HG02943 (cell line): ENCODE results near the gene PXDN.
"Not testable (repeated sequence)": the region's sequence is repeated elsewhere in the genome, so short reads cannot be mapped to it uniquely, and the experiment has no call there.

Experiments used
- ATAC-seq: cut with Tn5 transposase; IDR thresholded peaks from one replicate; pipeline ENCODE4 v1.9.1; 2021; ENCODE audit warnings: mild to moderate bottlenecking, low read depth, moderate library complexity; ENCODE audit not compliant: unreplicated experiment

The PXDN gene

DNA sequence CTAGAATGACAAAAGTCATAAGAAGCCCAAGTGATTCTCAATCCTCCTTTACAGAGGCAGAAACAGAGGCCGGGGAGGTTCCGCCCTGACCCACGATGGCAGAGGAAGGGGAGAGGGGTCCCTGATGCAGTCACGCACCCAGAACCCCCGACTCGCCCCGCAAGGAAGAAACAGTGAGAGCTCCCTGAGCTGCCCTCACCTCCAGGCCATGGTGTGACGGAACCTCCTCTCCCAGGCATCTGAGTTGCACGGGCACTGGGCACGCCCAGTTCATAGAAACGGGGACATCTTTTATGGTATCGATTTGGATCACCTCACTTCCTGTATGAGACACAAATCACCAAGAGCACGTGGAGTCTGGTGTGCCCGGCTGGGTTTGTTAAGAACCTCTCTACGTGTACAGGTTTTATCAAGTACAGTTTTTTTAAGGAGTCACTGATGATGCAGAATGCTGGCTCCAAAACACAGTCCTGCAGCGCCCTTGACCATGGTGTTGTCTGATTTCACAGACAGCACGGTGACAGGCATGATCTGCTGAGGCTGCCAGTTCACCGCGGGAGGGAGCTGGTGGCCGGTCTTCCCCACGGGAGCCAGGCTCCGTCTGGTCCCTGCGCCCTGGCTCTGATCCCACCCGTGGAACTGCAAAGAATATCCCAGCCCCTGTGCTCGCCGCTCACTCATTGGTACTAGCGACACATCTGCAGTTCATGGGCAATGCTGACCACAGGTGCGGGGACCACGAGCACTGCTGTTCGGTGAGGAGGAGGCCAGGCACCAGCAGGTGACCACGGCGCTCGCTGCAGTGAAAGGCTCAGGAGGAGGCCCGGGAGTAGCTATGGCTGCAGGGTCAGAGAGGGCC is 35.6 kb downstream of the PXDN start:
- no peak for ATAC-seq

DNA sequence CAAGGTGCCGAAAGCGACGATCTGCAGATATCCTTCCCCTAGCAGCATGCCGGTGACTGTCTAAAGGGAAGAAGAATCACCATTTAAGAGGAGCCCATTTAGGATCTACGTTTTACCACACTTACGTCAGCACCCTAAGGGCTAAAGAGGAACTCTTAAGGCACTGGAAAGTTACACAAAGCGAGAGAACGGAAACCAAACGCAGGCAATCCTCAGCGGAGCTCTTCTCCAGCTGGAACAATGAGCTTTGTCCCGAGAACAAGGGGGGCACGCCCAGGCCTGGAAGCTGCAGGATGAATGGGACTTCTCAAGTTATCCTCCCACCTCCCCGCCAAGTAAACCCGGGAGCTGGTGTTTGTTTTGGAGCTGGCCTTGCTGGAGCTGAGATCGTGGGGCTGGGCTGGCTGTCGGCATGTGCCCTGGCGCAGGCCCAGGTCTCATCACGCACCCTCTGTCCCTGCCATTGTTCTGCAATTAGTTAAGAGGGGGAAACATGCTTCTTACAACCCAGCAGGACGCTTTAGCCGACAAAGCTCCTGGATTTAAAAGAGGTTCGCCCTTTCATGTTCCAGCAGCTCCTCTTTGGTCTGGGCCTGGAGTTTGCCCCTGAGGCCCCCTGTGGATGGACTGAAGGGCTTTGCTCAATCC is 36.4 kb downstream of the PXDN start:
- no peak for ATAC-seq

DNA sequence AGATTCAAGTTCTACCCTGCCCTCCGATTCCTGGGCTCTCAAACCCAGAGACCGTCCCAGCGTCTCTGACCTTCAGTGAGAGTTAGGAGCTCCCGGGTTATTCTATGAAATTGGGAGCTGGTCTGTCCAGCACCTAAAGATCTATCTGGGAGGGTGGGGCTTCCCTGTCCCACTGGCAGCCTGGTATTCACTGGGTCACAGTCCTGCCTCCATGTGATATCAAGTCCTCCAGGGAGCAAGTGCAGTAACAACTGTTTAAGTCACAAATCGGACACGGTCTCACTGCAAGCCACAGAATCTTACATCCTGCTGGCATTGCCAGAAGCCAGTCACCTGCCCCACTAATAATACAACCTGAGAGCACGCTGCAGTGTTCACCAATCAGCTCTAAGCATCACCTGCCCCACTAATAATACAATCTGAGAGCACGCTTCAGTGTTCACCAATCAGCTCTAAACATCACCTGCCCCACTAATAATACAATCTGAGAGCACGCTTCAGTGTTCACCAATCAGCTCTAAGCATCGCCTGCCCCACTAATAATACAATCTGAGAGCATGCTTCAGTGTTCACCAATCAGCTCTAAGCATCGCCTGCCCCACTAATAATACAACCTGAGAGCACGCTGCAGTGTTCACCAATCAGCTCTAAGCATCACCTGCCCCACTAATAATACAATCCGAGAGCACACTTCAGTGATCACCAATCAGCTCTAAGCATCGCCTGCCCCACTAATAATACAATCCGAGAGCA is 38.0 kb downstream of the PXDN start:
- not testable (repeated sequence) for ATAC-seq

DNA sequence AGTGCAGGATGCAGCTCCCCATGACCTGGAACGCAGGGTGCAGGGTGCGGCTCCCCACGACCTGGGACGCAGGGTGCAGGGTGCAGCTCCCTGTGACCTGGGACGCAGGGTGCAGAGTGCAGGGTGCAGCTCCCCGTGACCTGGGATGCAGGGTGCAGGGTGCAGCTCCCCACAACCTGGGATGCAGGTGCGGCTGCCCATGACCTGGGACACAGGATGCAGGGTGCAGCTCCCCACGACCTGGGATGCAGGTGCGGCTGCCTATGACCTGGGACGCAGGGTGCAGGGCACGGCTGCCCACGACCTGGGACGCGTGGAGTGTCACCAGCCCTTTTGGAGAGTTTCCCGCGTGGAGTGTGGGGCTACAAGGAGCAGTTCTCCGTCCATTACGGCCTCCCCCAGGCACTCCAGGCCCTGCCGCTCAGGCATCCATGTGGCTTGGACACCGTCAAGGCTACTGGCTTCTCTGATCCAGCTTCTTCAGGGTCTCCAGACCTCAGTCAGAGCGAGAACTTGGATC is 38.7 kb downstream of the PXDN start:
- ATAC-seq, result no peak

DNA sequence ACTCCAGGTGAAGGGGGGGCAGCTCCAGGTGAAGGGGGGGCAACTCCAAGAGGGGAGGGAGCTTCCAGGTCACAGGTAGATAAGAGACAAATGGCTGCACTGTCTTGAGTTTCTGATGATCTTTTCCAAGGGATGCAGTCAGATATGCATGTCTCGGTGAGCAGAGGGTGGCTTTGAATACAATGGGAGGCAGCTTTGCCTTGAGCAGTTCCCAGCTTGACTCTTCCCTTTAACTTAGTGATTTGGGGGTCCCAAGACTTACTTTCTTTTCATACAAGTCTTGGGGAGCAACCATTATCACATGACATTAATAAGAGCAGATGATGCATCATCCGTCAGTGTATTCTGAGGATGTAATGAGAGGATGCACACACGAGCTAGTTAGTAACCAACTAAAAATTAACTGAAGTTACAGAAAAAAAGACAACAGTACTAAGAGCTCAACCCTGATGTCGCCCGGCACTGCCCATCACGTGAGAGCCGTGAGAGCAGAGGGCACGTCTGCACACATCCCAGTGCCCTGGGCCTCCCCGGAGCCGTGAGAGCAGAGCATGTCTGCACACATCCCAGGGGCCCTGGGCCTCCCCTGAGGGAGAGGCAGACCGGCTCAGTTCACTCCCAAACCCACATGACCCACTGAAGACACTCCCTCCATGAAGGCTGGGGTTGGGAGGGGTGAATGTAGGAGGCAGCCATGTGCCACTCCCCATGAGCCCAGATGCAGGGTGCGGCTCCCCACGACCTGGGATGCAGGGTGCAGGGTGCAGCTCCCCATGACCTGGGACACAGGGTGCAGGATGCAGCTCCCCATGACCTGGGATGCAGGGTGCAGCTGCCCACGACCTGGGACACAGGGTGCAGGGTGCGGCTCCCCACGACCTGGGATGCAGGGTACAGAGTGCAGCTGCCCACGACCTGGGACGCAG is 39.4 kb downstream of the PXDN start:
- ATAC-seq, result no peak

DNA sequence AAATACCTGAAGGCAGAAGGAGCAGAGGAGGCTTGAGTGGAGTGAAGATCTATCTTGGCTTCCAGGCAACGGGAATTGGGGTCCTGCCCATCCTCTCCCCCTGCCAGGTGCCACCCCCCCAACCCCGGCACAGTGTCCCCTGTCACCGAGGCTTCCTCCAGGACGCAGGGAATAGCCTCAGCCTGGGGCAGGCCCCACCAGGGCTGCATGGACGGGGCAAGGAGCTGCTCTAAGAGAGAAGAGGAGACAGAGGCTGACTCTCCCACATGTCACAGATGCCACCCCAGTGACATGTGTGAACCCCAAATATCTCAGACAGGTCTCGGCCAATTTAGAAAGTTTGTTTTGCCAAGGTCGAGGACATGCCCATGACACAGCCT is 42.1 kb downstream of the PXDN start:
- no peak for ATAC-seq

DNA sequence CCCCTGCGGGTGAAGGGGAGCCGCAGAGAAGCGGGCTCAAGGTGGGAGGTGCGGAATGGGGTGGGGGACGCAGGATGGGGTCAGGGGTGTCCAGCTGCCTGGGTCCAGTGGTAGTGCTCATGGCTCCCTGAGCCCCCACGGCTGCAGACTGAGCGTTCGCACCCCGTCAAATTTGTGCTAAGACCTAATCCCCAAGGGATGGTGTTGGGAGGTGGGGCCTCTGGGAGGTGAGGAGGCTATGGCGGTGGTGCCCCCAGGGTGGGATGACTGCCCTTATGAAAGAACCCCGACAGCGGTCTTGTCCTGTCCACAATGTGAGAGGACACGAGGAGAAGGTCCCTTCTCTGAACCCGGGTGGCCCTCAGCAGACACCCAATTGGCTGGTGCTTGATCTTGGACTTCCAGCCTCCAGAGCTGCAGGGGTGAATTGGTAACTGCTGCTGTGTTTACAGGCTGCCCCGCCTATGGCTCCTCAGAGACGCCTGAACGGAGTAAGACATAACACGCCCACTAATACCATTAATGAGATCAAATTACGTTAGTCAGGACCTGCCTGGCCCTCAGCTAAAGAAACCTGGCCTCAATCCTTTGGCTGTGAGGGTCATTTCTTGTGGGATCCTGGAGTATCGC is 42.6 kb downstream of the PXDN start:
- ATAC-seq, result no peak

DNA sequence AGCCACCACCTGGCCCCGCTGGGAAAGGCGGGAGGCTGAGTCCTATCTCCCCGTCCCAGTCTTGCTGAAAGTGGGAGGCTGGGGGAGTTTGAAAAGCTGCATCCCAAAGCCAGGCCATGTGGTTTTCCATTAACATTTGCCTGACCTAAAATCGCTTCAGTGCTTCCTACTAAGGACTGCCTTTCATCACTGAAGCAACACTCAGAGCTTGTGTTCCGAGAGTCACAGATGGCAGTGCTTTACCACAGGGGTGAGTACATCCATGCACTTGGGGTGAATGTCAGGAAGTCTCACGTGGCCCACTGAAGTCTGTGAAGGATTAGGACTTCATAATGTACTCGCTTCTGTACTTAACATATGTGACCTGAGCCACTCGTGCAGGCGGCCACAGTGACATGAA is 43.3 kb downstream of the PXDN start:
- ATAC-seq, result no peak

DNA sequence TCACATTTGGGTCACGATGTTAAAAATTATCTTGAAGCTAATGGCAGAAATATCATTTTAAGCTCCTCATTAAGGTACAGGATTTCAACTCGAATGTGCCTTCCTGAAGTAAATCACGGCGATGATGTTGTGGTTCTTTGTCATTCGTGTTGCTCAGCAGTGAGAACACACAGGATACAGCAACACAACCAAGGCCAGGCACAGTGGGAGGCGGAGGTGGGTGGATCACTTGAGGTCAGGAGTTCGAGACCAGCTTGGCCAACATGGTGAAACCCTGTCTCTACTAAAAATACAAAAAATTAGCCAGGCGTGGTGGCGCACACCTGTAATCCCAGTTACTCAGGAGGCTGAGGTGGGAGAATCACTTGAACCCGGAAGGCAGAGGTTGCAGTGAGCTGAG is 43.9 kb downstream of the PXDN start:
- not testable (repeated sequence) for ATAC-seq

DNA sequence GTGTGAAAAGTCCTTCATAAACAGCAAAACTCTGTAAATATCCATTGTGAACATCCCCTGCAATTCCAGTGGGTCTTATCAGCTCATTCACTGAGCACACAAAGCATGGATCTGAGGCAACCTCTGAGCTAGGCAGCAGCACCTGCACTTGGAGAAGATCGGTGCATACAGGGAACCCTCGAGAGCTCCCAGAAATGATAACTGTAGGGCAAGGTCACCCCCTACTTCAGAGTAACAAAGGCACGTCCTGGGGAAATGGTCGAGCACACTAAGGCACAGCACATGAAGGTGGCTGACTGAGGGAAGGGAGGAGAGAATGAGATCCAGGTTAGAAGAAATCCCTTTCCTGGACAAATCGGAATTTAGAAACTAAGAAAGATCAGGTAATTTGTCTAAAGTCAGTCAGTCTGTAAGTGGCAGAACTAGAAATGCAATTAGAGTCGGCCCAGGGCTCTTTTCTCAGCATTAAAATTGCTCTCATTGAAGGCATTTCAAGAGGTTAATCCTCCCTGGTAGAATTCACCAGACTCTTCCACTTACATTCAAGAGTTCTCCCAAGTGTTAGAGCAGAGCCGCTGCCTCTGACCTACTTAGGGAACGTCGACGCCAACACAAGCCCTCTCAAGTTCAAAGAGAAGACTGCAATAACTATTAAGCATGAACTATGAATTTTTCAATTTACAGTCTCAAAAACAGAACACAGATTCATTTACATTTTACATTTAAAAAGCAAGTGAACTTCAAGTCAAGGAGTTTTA is 45.9 kb downstream of the PXDN start:
- no peak for ATAC-seq

DNA sequence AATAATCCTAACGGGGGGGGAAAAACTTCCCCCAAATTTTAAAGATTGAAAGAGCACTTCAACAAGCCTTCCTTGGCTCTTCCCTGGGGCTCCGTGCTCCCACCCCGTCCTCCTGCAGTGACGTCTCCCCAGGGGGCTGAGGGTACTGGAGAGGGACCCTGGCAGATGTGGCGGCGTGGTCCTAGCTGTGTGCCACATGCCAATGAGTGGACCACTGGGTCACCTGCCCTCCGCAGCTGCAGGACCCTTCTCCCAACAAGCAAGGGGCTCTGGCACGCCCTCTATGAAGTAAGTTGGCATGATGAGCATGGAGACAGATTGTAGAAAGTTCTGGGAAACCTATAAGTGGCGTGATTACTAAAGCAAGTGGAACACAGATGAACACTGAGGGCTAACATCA is 46.7 kb downstream of the PXDN start:
- no peak for ATAC-seq

DNA sequence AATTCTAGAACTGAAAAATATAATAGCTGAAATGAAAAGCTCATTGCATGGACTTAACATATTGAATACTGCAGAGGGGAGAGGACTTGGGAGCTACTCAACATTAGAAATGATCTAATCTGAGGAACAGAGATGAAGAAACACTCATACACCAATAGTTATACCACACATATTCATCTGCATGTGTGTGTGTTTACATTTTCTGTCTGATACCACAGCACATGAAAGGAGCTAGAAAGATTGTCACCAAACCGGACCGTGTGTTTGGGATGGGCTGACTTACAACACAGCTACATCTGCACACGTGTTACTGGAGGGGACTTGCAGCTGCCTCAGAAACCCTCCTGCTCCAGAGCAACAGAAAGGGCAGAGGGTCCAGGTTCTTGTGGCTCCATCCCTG is 47.8 kb downstream of the PXDN start:
- ATAC-seq, result no peak

DNA sequence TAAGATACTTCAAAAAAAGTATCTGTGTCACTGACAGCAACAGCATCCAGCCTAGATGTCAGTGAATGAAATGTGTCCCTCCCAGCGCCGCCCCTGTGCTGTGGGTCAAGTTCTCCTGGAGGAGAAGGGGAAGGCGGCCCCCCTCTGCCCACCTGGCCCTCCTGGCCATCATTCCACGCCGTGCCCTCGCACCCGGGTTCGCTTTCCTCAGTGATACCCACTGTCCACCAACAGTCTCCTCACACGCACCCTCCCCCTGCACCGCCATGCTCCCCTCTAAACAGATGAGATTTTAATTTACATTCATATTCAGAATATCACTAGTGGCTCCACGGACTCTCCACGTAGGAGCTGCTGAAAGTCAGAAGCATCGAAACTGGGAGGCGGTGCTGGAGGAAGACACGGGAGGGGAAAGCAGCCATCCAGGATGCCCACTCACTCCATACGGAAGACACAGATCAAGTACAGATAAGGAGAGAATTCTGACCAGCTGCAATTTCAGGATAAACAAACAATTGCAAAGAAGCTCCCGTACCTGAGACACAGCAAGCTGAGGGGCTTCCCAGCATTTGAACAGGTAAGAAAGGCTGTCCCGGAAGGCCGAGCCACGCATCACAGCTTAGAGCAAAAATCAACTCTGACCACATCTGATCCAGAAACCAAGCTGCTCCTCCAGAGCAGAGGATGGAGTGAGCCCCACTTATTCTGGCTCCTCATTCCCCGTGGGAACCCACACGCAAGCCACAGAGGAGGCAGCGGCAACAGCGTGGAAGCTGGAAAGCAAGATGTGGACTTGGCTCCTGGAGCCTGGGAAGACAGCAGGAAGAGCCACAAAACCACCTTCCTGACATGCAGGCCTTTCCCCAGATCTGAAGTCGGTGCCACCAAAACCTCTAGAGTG is 49.7 kb downstream of the PXDN start:
- ATAC-seq, result no peak

DNA sequence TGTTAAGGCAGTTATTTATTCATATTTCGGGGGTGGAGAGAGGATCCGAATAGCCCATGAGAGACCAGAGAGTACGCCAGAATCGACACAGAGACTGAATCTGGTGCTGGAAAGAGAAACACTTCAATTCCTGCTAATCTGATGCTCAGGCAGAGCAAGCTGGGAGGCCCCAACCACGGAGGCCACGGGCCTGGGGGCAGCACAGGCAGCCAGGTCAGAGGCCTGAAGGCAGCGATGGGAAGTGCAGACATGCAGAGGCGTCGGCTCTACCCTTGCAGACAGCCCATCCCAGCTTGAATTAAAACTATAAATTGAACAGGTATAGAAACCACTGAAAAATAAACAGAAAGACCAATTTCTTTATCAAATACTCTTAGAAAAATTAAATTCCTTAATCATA is 50.6 kb downstream of the PXDN start:
- ATAC-seq, result no peak

DNA sequence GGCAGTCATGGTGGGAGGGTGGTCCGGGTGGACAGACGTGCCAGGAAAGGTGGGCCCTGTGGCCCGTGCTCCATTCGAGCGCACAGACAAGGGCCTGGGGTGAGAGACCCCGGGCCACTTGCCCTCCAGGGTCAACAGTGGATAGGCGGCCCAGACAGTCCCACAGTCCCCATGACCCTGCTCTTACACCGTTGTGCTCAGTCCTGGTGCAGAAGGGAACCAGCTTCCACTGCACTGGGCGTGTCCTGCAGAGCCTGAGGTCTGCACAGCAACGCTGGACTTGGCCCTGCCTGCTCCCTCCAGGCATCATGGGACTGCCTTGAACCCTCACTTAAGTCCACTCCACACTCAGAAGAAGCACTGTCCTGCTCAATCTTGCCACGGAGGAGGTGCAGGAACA is 52.0 kb downstream of the PXDN start:
- no peak for ATAC-seq

DNA sequence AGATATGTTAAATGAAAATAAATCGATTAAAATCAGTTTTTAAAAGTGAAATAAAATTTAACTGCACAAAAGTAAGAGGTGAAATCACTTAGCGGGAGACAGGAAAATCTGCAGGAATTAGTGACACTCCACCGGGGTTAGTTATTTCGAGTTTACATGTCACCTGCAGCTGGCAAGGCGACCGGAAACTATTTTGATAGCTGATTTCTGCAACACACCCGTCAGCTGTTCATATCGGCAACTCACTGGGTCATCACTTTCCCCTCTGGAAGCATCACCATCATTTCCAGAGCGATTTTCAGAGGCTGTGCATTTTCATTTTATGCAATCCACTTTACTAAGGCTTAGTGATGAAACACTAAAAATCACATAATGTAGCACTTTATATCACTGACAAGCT is 52.9 kb downstream of the PXDN start:
- no peak for ATAC-seq

DNA sequence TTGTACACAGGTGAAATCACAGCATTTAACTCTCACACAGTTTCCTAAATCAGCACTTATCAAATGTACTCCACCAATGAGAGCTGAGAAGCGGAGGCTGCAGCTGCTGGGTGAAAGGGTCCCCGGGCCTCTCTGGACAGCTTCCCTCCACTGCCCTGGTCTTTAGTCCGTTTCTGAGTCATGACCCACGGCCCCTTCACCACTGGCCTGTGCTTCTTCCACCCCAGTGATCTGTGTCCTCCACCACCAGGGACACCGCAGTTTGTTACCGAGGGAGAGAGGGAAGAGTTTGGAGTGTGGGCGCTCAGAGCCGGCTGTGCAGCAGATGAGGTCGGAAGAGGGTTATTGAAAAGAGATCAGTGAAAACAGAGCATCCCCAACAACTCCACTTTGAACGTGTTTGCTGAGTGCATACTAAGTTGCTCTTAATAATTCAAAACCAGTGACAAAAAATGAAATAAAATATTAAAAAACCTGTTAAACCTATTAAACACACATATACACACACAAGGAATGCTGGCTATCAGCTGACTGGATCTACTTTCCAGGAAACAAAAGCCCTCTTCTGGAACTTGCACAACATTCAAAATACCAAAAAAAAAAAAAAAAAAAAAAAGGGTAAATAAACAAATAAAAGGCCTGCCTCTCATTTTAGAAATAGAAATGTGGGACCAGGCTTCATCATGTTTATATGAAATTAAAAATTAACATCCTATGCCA is 54.1 kb downstream of the PXDN start:
- no peak for ATAC-seq
